GM18511 (cell line): Measurements from ENCODE around the gene COG4.
A peak's percentile ranks its signal among the peaks of the same experiment; 100 is the strongest.
"Not testable (repeated sequence)": the region's sequence is repeated elsewhere in the genome, so short reads cannot be mapped to it uniquely, and the experiment has no call there.

Experiments
- ATAC-seq: cut with Tn5 transposase; IDR thresholded peaks from one replicate; pipeline ENCODE4 v1.9.1; 2021; ENCODE audit warnings: mild to moderate bottlenecking, moderate library complexity; ENCODE audit not compliant: unreplicated experiment

The COG4 gene

GRCh38 chr16:70457446-70458166, 65.7 kb downstream of the COG4 start:
- no peak for ATAC-seq

GRCh38 chr16:70455910-70456309, 67.4 kb downstream of the COG4 start:
- no peak for ATAC-seq

DNA sequence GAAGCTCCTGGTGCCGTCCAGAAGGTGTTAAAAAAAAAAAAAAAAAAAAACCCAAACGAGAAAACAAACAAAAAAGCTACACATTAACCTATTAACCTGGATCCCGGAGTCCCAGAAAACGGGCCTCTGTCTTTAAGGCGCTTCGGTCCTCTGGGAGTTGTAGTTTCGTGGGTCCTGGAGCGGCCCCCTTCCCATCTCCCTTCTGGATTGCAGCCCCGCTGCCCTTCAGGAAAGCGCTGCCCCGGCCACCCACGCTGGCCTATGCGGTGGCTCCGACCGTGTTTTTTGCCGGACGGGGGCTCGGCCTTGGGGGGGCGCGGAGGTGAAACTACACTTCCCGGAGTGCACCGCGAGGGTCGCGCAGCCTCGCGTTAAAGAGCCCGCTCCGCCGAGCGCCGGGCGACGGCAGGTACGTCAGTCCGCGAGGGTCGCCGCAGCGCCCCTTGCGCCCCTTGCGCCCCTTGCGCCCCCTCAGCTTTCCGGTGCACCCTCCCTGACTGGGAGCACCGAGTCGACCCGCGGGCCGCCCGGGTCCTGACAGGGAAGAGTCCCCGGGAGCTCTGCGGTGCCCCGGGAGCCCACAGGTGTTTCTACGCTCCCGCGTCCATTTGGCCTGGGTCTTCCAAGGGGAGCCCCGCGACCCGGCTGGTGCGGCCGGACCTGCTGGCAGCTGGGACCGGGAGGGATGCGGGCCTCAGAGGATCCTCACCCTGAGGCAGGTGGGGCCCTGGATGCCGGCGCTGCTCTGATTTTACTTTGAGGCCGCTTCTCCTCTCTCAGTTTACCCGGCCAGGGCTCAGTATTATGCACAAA, 68.9 kb downstream of the COG4 start, which contains the start of gene FCSK:
TSS of gene FCSK (plus strand) at position 374 of the 813 bp plus-strand sequence. CDS start 8,596 bp downstream, outside the sequence.
- ATAC-seq, result peak; percentile 90

GRCh38 chr16:70453892-70454221, 69.5 kb downstream of the COG4 start:
- ATAC-seq, result peak; percentile 8

- ATAC-seq, result no peak
These were observed 70.0 kb downstream of the COG4 start for GRCh38 chr16:70453117-70453891.

DNA sequence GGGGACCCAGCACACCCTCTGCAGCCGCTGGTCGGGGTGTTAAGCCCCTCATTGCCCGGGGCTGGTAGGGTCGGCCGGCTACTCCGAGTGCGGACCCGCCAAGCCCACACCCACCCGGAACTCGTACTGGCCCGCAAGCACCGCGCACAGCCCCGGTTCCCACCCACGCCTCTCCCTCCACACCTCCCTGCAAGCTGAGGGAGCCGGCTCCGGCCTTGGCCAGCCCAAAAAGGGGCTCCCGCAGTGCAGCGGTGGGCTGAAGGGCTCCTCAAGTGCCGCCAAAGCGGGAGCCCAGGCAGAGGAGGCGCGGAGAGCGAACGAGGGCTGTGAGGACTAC, 72.4 kb downstream of the COG4 start:
- not testable (repeated sequence) for ATAC-seq

DNA sequence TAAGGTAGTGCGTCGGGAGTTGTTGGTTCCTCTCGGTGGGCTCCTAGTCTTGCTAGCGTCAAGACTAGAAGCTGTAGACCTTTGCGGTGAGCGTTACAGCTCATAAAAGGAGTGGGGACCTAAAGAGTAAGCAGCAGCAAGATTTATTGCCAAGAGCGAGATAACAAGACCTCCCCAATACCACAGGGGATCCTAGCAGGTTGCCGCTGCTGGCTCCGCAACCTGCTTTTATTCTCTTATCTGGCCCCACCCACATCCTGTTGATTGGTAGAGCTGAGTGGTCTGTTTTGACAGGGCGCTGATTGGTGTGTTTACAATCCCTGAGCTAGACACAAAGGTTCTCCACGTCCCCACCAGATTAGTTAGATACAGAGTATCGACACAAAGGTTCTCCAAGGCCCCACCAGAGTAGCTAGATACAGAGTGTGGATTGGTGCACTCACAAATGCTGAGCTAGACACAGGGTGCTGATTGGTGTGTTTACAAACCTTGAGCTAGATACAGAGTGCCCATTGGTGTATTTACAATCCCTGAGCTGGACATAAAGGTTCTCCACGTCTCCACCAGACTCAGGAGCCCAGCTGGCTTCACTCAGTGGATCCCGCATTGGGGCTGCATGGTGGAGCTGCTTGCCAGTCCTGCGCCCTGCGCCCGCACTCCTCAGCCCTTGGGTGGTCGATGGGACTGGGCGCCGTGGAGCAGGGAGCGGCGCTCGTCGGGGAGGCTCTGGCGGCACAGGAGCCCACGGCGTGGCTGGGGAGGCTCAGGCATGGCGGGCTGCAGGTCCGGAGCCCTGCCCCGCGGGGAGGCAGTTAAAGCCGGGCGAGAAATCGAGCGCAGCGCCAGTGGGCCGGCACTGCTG, 73.0 kb downstream of the COG4 start:
- not testable (repeated sequence) for ATAC-seq

- ATAC-seq, result no peak
These were observed 75.3 kb downstream of the COG4 start for GRCh38 chr16:70448075-70448474.

DNA sequence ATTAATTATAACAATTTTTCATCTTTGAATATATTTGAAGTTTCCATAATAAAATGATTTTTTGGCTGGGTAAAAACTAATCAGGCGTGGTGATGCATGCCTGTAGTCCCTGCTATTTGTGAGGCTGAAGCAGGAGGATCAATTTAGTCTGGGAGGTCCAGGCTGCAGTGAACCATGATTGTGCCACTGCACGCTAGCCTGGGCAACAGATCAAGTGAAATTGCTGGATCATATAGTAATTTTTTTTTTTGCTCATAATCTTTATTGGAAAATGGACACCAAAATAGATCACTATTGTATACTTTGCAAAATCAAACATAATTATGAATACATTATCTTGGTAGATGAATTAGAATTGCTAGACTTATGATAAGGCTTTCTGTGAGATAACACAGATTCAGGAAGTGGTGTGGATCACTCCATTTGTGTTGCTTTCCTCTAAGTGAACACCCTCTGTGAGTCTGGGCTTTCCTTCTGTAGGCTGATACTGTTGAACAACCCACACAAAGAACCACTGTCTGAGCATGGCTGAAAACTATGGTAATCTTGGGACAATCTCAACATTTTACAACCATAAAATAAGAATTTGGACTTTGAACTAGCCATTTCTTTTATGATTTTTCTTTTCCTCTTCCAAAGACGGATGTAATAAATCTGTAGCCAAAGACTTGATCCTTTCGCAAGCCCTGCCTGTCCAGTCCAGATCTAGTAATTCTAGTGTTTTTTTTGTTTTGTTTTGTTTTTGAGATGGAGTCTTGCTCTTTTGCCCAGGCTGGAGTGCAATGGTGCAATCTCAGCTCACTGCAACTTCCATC, 78.9 kb downstream of the COG4 start:
- ATAC-seq, result no peak

DNA sequence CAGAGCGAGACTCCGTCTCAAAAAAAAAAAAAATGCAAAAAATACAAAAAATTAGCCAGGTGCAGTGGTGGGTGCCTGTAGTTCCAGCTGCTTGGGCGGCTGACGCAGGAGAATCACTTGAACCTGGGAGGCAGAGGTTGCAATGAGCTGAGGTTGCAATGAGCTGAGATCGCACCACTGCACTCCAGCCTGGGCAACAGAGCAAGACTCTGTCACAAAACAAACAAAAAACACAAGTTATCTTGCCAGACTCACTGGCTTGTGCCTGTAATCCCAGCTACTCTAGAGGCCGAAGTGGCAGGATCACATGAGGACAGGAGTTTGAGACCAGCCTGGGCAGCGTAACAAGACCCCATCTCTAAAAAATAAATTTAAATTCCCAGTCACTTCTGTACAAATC, 81.0 kb downstream of the COG4 start:
- ATAC-seq, result no peak

DNA sequence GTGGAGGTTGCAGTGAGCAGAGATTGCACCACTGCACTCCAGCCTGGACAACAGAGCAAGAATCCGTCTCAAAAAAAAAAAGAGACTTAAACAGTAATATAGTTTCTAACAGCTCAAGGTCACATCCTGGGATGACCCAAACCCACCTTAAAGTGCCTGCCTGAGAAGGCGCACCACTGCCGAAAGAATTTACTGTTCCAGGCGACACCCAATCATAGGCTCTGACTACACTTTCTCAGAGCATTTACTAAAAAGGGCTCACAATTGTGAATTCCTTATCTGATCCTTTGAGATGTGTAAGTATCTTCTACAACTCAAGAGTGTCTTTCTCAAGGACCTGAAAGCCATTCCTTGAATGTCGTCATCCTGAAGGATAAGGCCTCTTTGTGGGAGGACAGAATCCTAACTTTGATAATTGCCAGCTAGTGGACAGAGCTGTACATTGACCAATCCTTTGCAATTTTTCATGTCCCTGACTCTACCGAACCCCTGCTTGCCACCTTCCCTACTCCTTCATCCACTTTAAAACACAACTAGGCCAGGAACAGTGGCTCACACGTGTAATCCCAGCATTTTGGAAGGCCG, 81.9 kb downstream of the COG4 start:
- ATAC-seq, result no peak

DNA sequence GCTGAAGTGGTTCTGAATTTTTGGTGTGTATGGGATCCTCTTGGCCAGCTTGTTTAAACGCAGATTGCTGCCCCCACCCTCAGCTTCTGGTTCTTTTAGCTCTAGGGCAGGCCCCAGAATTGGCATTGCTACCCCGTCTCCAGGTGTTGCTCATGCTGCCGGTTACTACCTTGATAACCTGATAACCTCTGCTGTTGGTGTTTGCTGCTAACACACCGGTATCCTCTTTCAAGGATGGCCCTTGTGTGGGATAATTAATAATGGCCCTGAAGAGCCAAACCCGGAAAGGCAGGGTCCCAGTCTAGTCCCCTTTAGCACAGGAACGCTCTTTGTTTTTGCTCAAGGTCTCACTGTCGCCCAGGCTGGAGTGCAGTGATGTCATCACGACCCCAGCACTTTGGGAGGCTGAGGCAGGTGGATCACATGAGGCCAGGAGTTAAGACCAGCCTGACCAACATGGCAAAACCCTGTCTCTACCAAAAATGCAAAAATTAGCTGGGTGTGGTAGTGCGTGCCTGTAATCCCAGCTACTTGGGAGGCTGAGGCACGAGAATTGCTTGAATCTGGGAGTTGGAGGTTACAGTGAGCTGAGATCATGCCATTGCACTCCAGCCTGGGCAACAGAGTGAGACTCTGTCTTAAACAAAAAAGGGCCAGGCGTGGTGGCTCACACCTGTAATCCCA, 83.2 kb downstream of the COG4 start:
- ATAC-seq, result no peak

DNA sequence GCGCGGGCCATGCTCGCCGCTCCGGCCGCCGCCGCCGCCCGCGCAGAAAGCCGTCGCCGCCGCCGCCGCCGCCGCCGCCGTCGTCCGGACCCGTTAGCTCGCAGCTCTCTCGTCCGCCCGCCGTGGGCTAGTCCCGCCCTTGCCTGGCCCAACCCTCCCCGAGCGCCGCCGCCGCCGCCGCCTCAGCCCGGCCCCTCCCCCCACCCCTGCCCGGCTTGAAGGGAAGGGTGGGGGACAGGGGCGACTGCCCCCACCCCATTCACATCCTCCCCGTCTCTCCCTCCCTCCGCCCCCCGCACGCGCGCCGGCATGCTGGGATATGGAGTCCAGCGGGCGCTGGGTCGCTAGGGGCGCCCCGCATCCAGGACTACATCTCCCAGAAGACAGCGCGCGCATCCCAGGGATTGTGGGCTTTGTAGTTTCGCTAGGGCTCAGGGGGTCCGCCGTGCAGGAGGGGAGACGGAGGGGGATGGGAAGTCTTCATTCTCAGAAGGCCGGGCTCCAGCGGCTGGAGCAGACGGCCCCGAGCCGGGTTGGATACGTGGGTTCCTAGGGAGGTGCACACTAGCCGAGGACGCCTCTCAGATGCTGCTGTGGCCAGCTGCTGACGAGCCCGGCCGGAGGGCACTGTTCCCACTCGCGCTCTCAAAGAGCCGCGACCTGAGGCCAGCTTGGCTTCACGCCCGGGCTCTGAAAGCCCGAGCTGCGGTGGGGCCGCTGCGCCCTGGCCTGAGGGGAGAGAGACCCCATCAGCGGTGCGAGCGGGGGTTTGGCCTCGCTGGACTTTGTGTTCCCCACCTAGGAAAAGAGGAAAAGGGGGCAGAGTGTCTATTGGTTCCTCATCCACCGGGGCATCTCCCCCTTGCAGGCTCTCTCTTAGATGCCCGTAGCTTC, 84.1 kb downstream of the COG4 start, which contains the start of gene ST3GAL2:
TSS of gene ST3GAL2 (minus strand) at position 132 of the 894 bp plus-strand sequence. CDS start 40,570 bp downstream, outside the sequence.
- ATAC-seq, result peak; percentile 87

DNA sequence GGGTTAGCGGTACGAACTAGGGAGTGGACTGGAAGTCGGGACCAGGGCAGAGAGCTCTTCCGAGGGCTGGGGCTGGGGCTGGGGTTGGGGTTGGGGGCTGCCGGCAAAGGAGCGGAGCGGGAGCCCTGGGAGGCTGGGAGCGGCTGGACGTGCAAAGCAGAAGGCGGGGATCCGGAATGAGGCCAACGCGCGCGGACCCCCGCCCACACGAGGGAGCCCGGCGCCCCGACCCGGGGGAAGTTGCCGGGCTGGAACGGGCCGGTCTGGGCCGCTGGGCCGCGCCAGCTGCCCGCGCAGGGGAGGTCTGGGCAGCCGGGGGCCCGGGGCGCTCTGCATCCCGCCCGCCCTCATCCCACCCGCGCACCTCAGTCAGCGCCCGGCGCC, 84.8 kb downstream of the COG4 start:
- ATAC-seq, result no peak

DNA sequence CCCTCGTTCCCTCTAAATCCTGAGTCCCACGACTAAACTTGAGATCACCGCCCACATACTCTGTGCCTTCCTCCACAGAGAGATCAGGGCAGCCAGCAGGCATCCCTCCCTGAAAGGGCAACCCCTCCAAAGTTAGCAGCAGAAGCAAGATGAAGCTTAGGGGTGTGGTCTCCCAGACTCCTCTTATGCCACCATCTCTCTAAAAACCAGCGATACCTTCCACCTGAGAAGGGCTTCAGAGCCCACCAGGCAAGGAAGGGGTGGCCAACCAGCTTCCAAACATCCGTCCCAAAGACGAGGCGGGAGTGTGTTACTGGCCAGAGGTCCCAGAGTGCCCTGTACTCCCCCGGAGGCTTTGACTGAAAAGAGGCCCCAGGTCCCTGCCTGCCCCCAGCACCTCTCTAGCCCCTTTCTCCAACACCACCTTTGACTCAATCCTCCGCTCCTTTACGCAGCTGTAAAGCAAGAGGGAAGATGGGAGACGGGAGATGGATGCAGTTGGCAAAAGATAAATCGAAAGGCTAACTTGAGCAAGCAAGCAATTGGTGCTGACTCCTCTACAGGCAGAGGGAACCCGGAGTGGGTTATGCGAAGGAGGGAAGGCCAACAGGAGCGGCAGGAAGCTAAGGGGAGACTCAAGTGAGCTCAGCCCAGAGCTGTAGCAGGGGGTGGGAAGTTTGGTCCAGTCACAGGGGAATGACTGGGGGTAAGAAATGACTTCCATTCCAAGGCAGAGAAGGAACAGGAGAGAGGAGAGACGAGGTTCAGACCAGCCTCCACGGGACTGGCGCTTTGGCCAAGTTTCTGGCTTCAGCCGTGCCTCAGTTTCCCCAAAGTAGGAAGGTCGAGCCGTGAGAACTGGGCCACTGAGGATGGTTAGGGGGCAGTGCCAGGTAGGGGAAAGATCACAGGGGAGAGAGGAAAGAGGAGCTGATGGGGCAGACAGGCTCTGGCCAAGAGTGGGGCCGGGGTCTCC, 85.5 kb downstream of the COG4 start:
- no peak for ATAC-seq

- no peak for ATAC-seq
These were observed 86.3 kb downstream of the COG4 start for GRCh38 chr16:70437017-70437581.
